K562 (cell line): ENCODE results near the gene RABGAP1L. TPM values are rescaled to one million over a fixed set of nuclear protein-coding genes. Genes with fewer than 3 reads are reported as not detected.

Experiments used
- ARID1B ChIP-seq: fragments of 450-650 bp; IDR thresholded peaks from 2 replicates; pipeline ENCODE4 v1.6.1; 2016; ENCODE audit warnings: antibody characterized with exemption, mild to moderate bottlenecking, inconsistent platforms
- ARID2 ChIP-seq: fragments of 450-650 bp; IDR thresholded peaks from 2 replicates; pipeline ENCODE4 v1.6.1; 2017; ENCODE audit warnings: antibody characterized with exemption, mild to moderate bottlenecking
- BHLHE40 ChIP-seq: IDR thresholded peaks from 2 replicates; pipeline ENCODE4 v1.6.1; 2011; ENCODE audit warnings: low read length, improper control_type of control experiment
- C11orf30 ChIP-seq: fragments of 450-650 bp; IDR thresholded peaks from 2 replicates; pipeline ENCODE4 v1.6.1; 2016; ENCODE audit warnings: low read depth, mild to moderate bottlenecking
- CREM ChIP-seq: IDR thresholded peaks from 2 replicates; pipeline ENCODE4 v1.6.1; 2014; ENCODE audit warnings: antibody characterized with exemption, low read depth
- E2F6 ChIP-seq, 2 experiments: IDR thresholded peaks; 2 replicates each; pipeline ENCODE4 v1.6.1; 2011; ENCODE audit warnings: borderline replicate concordance in 1 of 2, control low read depth in 1 of 2, low read depth in 1 of 2, low read length in 1 of 2, mild to moderate bottlenecking in 1 of 2, mixed read lengths in 1 of 2, moderate library complexity in 1 of 2; ENCODE audit not compliant: insufficient read depth in 1 of 2, insufficient read length in 1 of 2, poor library complexity in 1 of 2, severe bottlenecking in 1 of 2; ENCODE audit errors: extremely low read depth in 1 of 2
- FIP1L1 ChIP-seq: fragments of 200-400 bp; formaldehyde crosslinking; IDR thresholded peaks from 2 replicates; pipeline ENCODE4 v1.6.1; 2018; ENCODE audit warnings: mild to moderate bottlenecking, low read depth, low read length; ENCODE audit not compliant: poor library complexity, severe bottlenecking
- FOXO4 ChIP-seq: fragments of 450-650 bp; formaldehyde crosslinking; IDR thresholded peaks from 2 replicates; pipeline ENCODE4 v1.4.0; 2020; ENCODE audit warnings: mild to moderate bottlenecking, moderate library complexity
- HIVEP1 ChIP-seq: fragments of 250-450 bp; sonication (Bioruptor Pico); IDR thresholded peaks from 2 replicates; pipeline ENCODE4 v1.4.0; 2020; ENCODE audit warnings: mild to moderate bottlenecking
- HMGN3 ChIP-seq: IDR thresholded peaks from 2 replicates; pipeline ENCODE4 v1.6.1; 2011; ENCODE audit warnings: borderline replicate concordance, low read depth, mild to moderate bottlenecking, mixed read lengths, low read length; ENCODE audit not compliant: insufficient read length; ENCODE audit errors: extremely low read depth
- KDM5B ChIP-seq: fragments of 200-600 bp; sonication (generic); IDR thresholded peaks from 2 replicates; pipeline ENCODE4 v1.6.1; 2012; ENCODE audit warnings: low read depth, mild to moderate bottlenecking, moderate library complexity, low read length, control low read depth, inconsistent platforms; ENCODE audit not compliant: insufficient replicate concordance
- PCBP1 ChIP-seq: fragments of 200-400 bp; formaldehyde crosslinking; IDR thresholded peaks from 2 replicates; pipeline ENCODE4 v1.6.1; 2018; ENCODE audit warnings: mild to moderate bottlenecking, low read depth, low read length; ENCODE audit not compliant: poor library complexity, severe bottlenecking
- PHF20 ChIP-seq: fragments of 450-650 bp; IDR thresholded peaks from 2 replicates; pipeline ENCODE4 v1.6.1; 2018; ENCODE audit not compliant: partially characterized antibody
- POLR2A ChIP-seq: fragments of 450-650 bp; conservative IDR thresholded peaks from 2 replicates; pipeline ENCODE4 v1.6.1; 2016
- POLR2B ChIP-seq: fragments of 450-650 bp; IDR thresholded peaks from 2 replicates; pipeline ENCODE4 v1.6.1; 2018; ENCODE audit warnings: low read depth; ENCODE audit not compliant: partially characterized antibody
- POU5F1 ChIP-seq: fragments of 150-350 bp; IDR thresholded peaks from 2 replicates; pipeline ENCODE4 v1.6.1; 2014; ENCODE audit warnings: borderline replicate concordance, low read length, low read depth, mild to moderate bottlenecking; ENCODE audit not compliant: partially characterized antibody
- RBBP5 ChIP-seq: fragments of 200-600 bp; sonication (generic); IDR thresholded peaks from 2 replicates; pipeline ENCODE4 v1.6.1; 2012; ENCODE audit warnings: borderline replicate concordance, mild to moderate bottlenecking, low read length, control low read depth, inconsistent platforms; ENCODE audit not compliant: insufficient read depth, poor library complexity, severe bottlenecking
- SFPQ ChIP-seq: fragments of 200-400 bp; formaldehyde crosslinking; IDR thresholded peaks from 2 replicates; pipeline ENCODE4 v1.6.1; 2017; ENCODE audit warnings: mild to moderate bottlenecking, low read depth, low read length, moderate library complexity
- SMAD2 ChIP-seq: fragments of 150-350 bp; IDR thresholded peaks from 2 replicates; pipeline ENCODE4 v1.6.1; 2014; ENCODE audit warnings: low read depth, mild to moderate bottlenecking, low read length
- SNAPC5 ChIP-seq: fragments of 250-450 bp; sonication (Bioruptor Pico); IDR thresholded peaks from 2 replicates; pipeline ENCODE4 v1.8.0; 2021; ENCODE audit warnings: moderate library complexity, mild to moderate bottlenecking, inconsistent platforms
- SNIP1 ChIP-seq: fragments of 450-650 bp; IDR thresholded peaks from 2 replicates; pipeline ENCODE4 v1.7.1; 2017; ENCODE audit warnings: low read depth, mild to moderate bottlenecking
- XRCC4 ChIP-seq: IDR thresholded peaks from one replicate; pipeline ENCODE4 v1.6.1; 2011; ENCODE audit not compliant: insufficient read depth, insufficient read length; ENCODE audit errors: extremely low read depth
- ZNF583 ChIP-seq: fragments of 250-450 bp; sonication (Bioruptor Pico); IDR thresholded peaks from 2 replicates; pipeline ENCODE4 v1.4.0; 2020
- ZNF76 ChIP-seq: fragments of 250-450 bp; sonication (Bioruptor Pico); IDR thresholded peaks from 2 replicates; pipeline ENCODE4 v1.4.0; 2020; ENCODE audit warnings: mild to moderate bottlenecking, moderate library complexity, borderline replicate concordance
- polyA plus RNA-seq, 8 experiments: library from polyadenylated mRNA; depleted of rRNA in 4 of 8; stranded (reverse) in 5 of 8; unstranded in 3 of 8; fragments of >200 nt; fragmentation: Nextera tagmentation in 2 of 8; fragmentation: Illumina TruSeq in 1 of 8; extraction: Ambion mirVana in 2 of 8; extraction: Trizol in 1 of 8; gene quantifications; 2 replicates each; pipeline versions ENCODE4 v1.2.1 to v1.2.3, GENCODE V29; 2011 to 2014; ENCODE audit warnings: inconsistent platforms in 1 of 8, missing spikeins in 1 of 8
- total RNA-seq, 7 experiments: library from RNA; depleted of rRNA in 6 of 7; stranded (reverse); fragments of >200 nt in 6 of 7; fragmentation: Illumina TruSeq in 2 of 7; extraction: Trizol in 2 of 7; gene quantifications; 2 replicates each; pipeline versions ENCODE4 v1.2.1 to v1.2.3, GENCODE V29; 2011 to 2021; ENCODE audit warnings: low replicate concordance in 1 of 7

The RABGAP1L gene
- total and polyA plus RNA-seq, 9 of the 15 experiments (the other 6 are each of a cell fraction or from before 2014, with no cell fraction given) = 16.5 to 44.9 (median 26.7) TPM

GRCh38 chr1:174204697-174205308, 45.5 kb downstream of the RABGAP1L start (continued):
- TF ChIP-seq RBBP5 (no peak), SNIP1 (no peak), KDM5B (peak; percentile 32), POLR2A (peak; percentile 77), POU5F1 (no peak), PCBP1 (no peak), BHLHE40 (no peak), C11orf30 (peak; percentile 90), POLR2B (peak; percentile 64), CREM (no peak), HMGN3 (no peak), ARID2 (no peak), PHF20 (no peak), ZNF76 (CRISPR knock-in tag) (no peak), SNAPC5 (no peak), FIP1L1 (no peak), ZNF583 (no peak), E2F6 (IDR thresholded peaks at IDR 0.05; ENCODE audit: borderline replicate concordance in 1 of 2, extremely low read depth in 1 of 2, insufficient read depth in 1 of 2, insufficient read length in 1 of 2, low read depth in 1 of 2, low read length in 1 of 2, poor library complexity in 1 of 2, severe bottlenecking in 1 of 2) (no peak), HIVEP1 (CRISPR knock-in tag) (no peak), ARID1B (peak; percentile 77), SFPQ (no peak), SMAD2 (no peak), FOXO4 (no peak), XRCC4 (no peak)
